Measurements from ENCODE around the gene ZNF74.

Gene ZNF74

GRCh38 chr22:20456722-20457076 is 62.7 kb downstream of the ZNF74 start:
- H3K36me3 ChIP-seq (ENCODE audit: control insufficient read depth, insufficient read depth, low read length, severe bottlenecking): peaks cover 38% of the 10 kb centered on the region
- no peak for DNase-seq (ENCODE audit: low read depth)
- no peaks in the 10 kb centered on the region for H3K27me3 ChIP-seq (replicated peaks; ENCODE audit: control insufficient read depth, insufficient read depth, low read length)
- peaks cover 17% of the 10 kb centered on the region for H3K4me1 ChIP-seq (ENCODE audit: control insufficient read depth, insufficient read depth, low read length)
- H3K4me3 ChIP-seq (ENCODE audit: low read length): no peak overlapping the region
- H3K9ac ChIP-seq (ENCODE audit: low read length): no peak overlapping the region
- no peaks in the 10 kb centered on the region for H3K9me3 ChIP-seq (ENCODE audit: control insufficient read depth, low read length)

- Histone ChIP-seq H3K4me1 (ENCODE audit: control insufficient read depth, insufficient read depth, low read length) (peaks cover 17% of the 10 kb centered on the region), H3K27me3 (replicated peaks; ENCODE audit: control insufficient read depth, insufficient read depth, low read length) (no peaks in the 10 kb centered on the region), H3K9me3 (ENCODE audit: control insufficient read depth, low read length) (no peaks in the 10 kb centered on the region), H3K4me3 (ENCODE audit: low read length) (no peak overlapping the region), H3K36me3 (ENCODE audit: control insufficient read depth, insufficient read depth, low read length, severe bottlenecking) (peaks cover 33% of the 10 kb centered on the region), H3K9ac (ENCODE audit: low read length) (no peak overlapping the region)
- no peak for DNase-seq (ENCODE audit: low read depth)
Observed at GRCh38 chr22:20457506-20458240, 63.7 kb downstream of the ZNF74 start.
